PC-9 (cell line): ENCODE data around the gene CELF4. TPM values are rescaled to one million over a fixed set of nuclear protein-coding genes. Genes with fewer than 3 reads are reported as not detected.

Experiments
- BruUV-seq: library from RNA; stranded (reverse); fragments of 400-500 nt; replicated peaks from 2 replicates; lab custom pipeline; 2021; lab: Mats Ljungman, UMichigan
- CTCF ChIA-PET: fragments of 300-600 bp; sonication (Branson Sonifier 250); formaldehyde crosslinking; loops from one replicate; lab custom pipeline; 2022; ENCODE audit warnings: antibody characterized with exemption; lab: Charles Lee
- POLR2A ChIA-PET: fragments of 300-600 bp; sonication (Branson Sonifier 250); formaldehyde crosslinking; loops from one replicate; lab custom pipeline; 2022; ENCODE audit warnings: antibody characterized with exemption; ENCODE audit not compliant: unreplicated experiment; lab: Charles Lee
- DNase-seq, 2 experiments: peaks; one replicate each; pipeline versions ENCODE4 v3.0.0 to v3.0.0-alpha.2; 2015 to 2022; ENCODE audit warnings: mixed read lengths in 1 of 2
- H2AFZ ChIP-seq: fragments of 200-600 bp; sonication (generic); 2 replicates; pipeline ENCODE4 v1.8.1; 2017; ENCODE audit warnings: antibody characterized with exemption
- H3F3A ChIP-seq: fragments of 200-600 bp; sonication (generic); 2 replicates; pipeline ENCODE4 v1.8.1; 2017; ENCODE audit warnings: antibody characterized with exemption, mild to moderate bottlenecking, low read depth; ENCODE audit not compliant: insufficient read depth
- H3K27ac ChIP-seq: fragments of 200-600 bp; sonication (generic); 2 replicates; pipeline ENCODE4 v1.6.1; 2016; ENCODE audit warnings: mixed run types
- H3K27me3 ChIP-seq: fragments of 200-600 bp; sonication (generic); 2 replicates; pipeline ENCODE4 v1.6.1; 2016; ENCODE audit warnings: low read depth, mixed run types; ENCODE audit not compliant: insufficient read depth
- H3K36me3 ChIP-seq: fragments of 200-600 bp; sonication (generic); 2 replicates; pipeline ENCODE4 v1.6.1; 2016; ENCODE audit warnings: low read depth, mixed run types
- H3K4me1 ChIP-seq: fragments of 200-600 bp; sonication (generic); replicated peaks from 2 replicates; pipeline ENCODE4 v1.6.1; 2016; ENCODE audit warnings: mixed run types; ENCODE audit not compliant: insufficient read depth
- H3K4me2 ChIP-seq: fragments of 200-600 bp; sonication (generic); 2 replicates; pipeline ENCODE4 v1.6.1; 2017; ENCODE audit warnings: mixed run types
- H3K4me3 ChIP-seq: fragments of 200-600 bp; sonication (generic); 2 replicates; pipeline ENCODE4 v1.6.1; 2016; ENCODE audit warnings: mixed run types
- H3K79me2 ChIP-seq: fragments of 200-600 bp; sonication (generic); 2 replicates; pipeline ENCODE4 v1.6.1; 2017; ENCODE audit warnings: low read depth, mixed run types
- H3K9me2 ChIP-seq: fragments of 200-600 bp; sonication (generic); 2 replicates; pipeline ENCODE4 v1.8.1; 2017; ENCODE audit warnings: mild to moderate bottlenecking; ENCODE audit not compliant: insufficient read depth
- H3K9me3 ChIP-seq: fragments of 200-600 bp; sonication (generic); 2 replicates; pipeline ENCODE4 v1.8.1; 2016; ENCODE audit warnings: low read depth; ENCODE audit not compliant: insufficient read depth
- H4K20me1 ChIP-seq: fragments of 200-600 bp; sonication (generic); 2 replicates; pipeline ENCODE4 v1.8.1; 2017; ENCODE audit not compliant: insufficient read depth
- CTCF ChIP-seq: fragments of 200-600 bp; sonication (generic); conservative IDR thresholded peaks from 2 replicates; pipeline ENCODE4 v1.6.1; 2017; ENCODE audit warnings: mixed run types, antibody characterized with exemption, mild to moderate bottlenecking, moderate library complexity
- EZH2 ChIP-seq: fragments of 200-600 bp; sonication (generic); IDR thresholded peaks from 2 replicates; pipeline ENCODE4 v1.8.0; 2017; ENCODE audit warnings: antibody characterized with exemption, low read depth
- intact Hi-C: fragments of 100-400 bp; cut with micrococcal nuclease; formaldehyde crosslinking; loops from one replicate; pipeline ENCODE4 v1.10.0; 2022; ENCODE audit not compliant: unreplicated experiment
- total RNA-seq: library from RNA; stranded (reverse); gene quantifications from 2 replicates; pipeline ENCODE4 v1.2.3, GENCODE V29; 2021

CELF4 gene
- total RNA-seq, 1 experiment from 2014 or later: 1.2 TPM

- Histone ChIP-seq H3K27ac (no peak overlapping the region), H3K79me2 (no peaks in the 10 kb centered on the region), H3K27me3 (0 out of 2 replicates have a peak, but pooled peaks cover 4% of the 10 kb centered on the region), H2AFZ (no peak overlapping the region), H4K20me1 (no peaks in the 10 kb centered on the region), H3K4me3 (no peak overlapping the region), H3K9me2 (no peaks in the 10 kb centered on the region), H3F3A (no peaks in the 10 kb centered on the region), H3K4me1 (no peaks in the 10 kb centered on the region), H3K4me2 (no peak overlapping the region), H3K9me3 (no peaks in the 10 kb centered on the region), H3K36me3 (no peaks in the 10 kb centered on the region)
- CTCF ChIA-PET: no interaction called here
- no TSS peak for BruUV-seq
- intact Hi-C loops: no loop called here
- POLR2A ChIA-PET: no interaction called here
- DNase-seq: no peak
- TF ChIP-seq CTCF (no peak), EZH2 (no peak)
These were observed 235.4 kb downstream of the CELF4 start for GRCh38 chr18:37330173-37330572.

- no peak overlapping the region for H2AFZ ChIP-seq
- no TSS peak for BruUV-seq
- TF ChIP-seq CTCF (no peak), EZH2 (no peak)
- H3K27ac ChIP-seq: no peak overlapping the region
- CTCF ChIA-PET: no interaction called here
- no peak overlapping the region for H3K4me2 ChIP-seq
- POLR2A ChIA-PET: no interaction called here
- H3K79me2 ChIP-seq: no peaks in the 10 kb centered on the region
- no peaks in the 10 kb centered on the region for H3K4me1 ChIP-seq
- H3K36me3 ChIP-seq: no peaks in the 10 kb centered on the region
- no peaks in the 10 kb centered on the region for H4K20me1 ChIP-seq
- no peaks in the 10 kb centered on the region for H3F3A ChIP-seq
- no peak overlapping the region for H3K4me3 ChIP-seq
- intact Hi-C loops: no loop called here
- no peak for DNase-seq
- no peaks in the 10 kb centered on the region for H3K9me2 ChIP-seq
- H3K9me3 ChIP-seq: no peaks in the 10 kb centered on the region
- H3K27me3 ChIP-seq: 0 out of 2 replicates have a peak, but pooled peaks cover 4% of the 10 kb centered on the region
These were observed 236.5 kb downstream of the CELF4 start for GRCh38 chr18:37328946-37329719.

- no peaks in the 10 kb centered on the region for H3F3A ChIP-seq
- no peaks in the 10 kb centered on the region for H3K9me3 ChIP-seq
- no peak overlapping the region for H2AFZ ChIP-seq
- no peaks in the 10 kb centered on the region for H3K27me3 ChIP-seq
- no peak overlapping the region for H3K4me3 ChIP-seq
- ChIA-PET CTCF (no interaction called here), POLR2A (no interaction called here)
- H3K4me1 ChIP-seq: no peaks in the 10 kb centered on the region
- H4K20me1 ChIP-seq: no peaks in the 10 kb centered on the region
- H3K4me2 ChIP-seq: no peak overlapping the region
- H3K9me2 ChIP-seq: no peaks in the 10 kb centered on the region
- intact Hi-C loops: no loop called here
- H3K36me3 ChIP-seq: no peaks in the 10 kb centered on the region
- no TSS peak for BruUV-seq
- TF ChIP-seq CTCF: no peak
- no peak for TF ChIP-seq EZH2
- no peak overlapping the region for H3K27ac ChIP-seq
- no peaks in the 10 kb centered on the region for H3K79me2 ChIP-seq
- DNase-seq: no peak
These were observed 238.5 kb downstream of the CELF4 start for GRCh38 chr18:37327063-37327577.
